Mammary epithelial cell (primary cell): ENCODE data around the gene RANGAP1.

Experiments used
- EZH2 ChIP-seq: IDR thresholded peaks from 2 replicates; pipeline ENCODE4 v1.6.1; 2012; ENCODE audit warnings: low read length, inconsistent platforms, borderline replicate concordance
- TF ChIP-seq, protein P1 (sequence below), 2 donors: IDR thresholded peaks in 1 of 2; conservative IDR thresholded peaks in 1 of 2; 2 replicates each; pipeline ENCODE4 v1.5.1; 2011 to 2012; ENCODE audit warnings: inconsistent platforms in 2 of 2, low read length in 2 of 2, mild to moderate bottlenecking in 2 of 2, control low read depth in 1 of 2, low read depth in 1 of 2; ENCODE audit not compliant: insufficient read depth in 1 of 2; ENCODE audit errors: extremely low read depth in 1 of 2

DNA sequence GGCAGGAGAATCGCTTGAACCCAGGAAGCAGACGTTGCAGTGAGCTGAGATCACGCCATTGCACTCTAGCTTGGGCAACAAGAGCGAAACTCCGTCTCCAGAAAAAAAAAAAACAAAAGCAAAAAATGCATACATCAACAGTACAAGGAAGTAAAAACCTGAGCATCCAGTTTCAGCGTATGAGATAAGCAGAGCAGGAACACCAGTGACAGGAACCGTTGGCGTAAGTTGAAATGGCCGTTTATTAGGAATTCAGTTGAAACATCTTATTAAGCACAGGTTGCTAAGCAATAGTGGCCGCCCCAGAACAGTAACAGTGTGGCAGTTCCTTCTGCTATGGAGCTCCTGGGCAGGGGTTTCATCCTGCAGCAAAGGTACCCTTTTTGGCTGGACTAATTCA lies 84.8 kb downstream of the RANGAP1 start:
- TF ChIP-seq, protein P1, sequence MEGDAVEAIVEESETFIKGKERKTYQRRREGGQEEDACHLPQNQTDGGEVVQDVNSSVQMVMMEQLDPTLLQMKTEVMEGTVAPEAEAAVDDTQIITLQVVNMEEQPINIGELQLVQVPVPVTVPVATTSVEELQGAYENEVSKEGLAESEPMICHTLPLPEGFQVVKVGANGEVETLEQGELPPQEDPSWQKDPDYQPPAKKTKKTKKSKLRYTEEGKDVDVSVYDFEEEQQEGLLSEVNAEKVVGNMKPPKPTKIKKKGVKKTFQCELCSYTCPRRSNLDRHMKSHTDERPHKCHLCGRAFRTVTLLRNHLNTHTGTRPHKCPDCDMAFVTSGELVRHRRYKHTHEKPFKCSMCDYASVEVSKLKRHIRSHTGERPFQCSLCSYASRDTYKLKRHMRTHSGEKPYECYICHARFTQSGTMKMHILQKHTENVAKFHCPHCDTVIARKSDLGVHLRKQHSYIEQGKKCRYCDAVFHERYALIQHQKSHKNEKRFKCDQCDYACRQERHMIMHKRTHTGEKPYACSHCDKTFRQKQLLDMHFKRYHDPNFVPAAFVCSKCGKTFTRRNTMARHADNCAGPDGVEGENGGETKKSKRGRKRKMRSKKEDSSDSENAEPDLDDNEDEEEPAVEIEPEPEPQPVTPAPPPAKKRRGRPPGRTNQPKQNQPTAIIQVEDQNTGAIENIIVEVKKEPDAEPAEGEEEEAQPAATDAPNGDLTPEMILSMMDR (conservative IDR thresholded peaks at IDR 0.05 in 1 of 2, IDR thresholded peaks at IDR 0.05 in 1 of 2; ENCODE audit: extremely low read depth in 1 of 2, insufficient read depth in 1 of 2, low read depth in 1 of 2, low read length in 2 of 2), result no peak
- TF ChIP-seq EZH2, result no peak
